Measurements from ENCODE around the gene RNU2-63P.
"Not testable (repeated sequence)": the region's sequence is repeated elsewhere in the genome, so short reads cannot be mapped to it uniquely, and the experiment has no call there.

DNA sequence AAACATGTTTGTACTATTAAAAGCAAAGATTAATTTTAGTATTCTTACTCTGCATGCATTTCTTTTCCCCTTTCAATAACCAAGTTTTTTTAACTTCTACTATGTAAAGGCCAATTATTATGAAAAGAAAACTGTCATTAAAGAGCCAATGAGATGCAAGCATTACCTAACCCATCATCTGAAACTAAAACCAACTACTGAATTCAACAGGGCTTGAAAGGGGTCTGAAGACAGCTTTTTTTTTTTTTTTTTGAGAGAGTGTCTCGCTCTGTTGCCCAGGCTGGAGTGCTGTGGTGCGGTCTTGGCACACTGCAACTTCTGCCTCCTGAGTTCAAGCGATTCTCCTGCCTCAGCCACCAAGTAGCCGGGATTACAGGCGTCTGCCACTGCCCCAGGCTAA is 30.4 kb downstream of the RNU2-63P start:
- TF ChIP-seq CTCF (IDR thresholded peaks at IDR 0.05; ENCODE audit: poor library complexity); EZH2phosphoT487 (IDR thresholded peaks at IDR 0.05; ENCODE audit: low read depth, severe bottlenecking, unreplicated experiment): not testable (repeated sequence)
